Activated T-cell treated with anti-CD3 and anti-CD28 coated beads, Interleukin-2, amount 50 U/mL, for 4 hours (primary cell): ENCODE results near the gene ARRDC2. TPM values are rescaled to one million over a fixed set of nuclear protein-coding genes. Genes with fewer than 3 reads are reported as not detected.

Experiments used
- ATAC-seq, 2 donors: fragments of 200-7000 bp; cut with Tn5 transposase; one replicate each; pipeline ENCODE4 v1.10.0; 2021
- DNase-seq: peaks from one replicate; pipeline ENCODE4 v3.0.0-alpha.2; 2020
- H3K27me3 Mint-ChIP-seq: one replicate; pipeline ENCODE4 v1.8.0; 2021; ENCODE audit warnings: low read depth, mixed read lengths
- H3K36me3 Mint-ChIP-seq: one replicate; pipeline ENCODE4 v1.8.0; 2022; ENCODE audit warnings: mixed read lengths; ENCODE audit not compliant: insufficient read depth
- H3K4me1 Mint-ChIP-seq: one replicate; pipeline ENCODE4 v1.8.0; 2021; ENCODE audit warnings: low read depth, mixed read lengths
- H3K4me3 Mint-ChIP-seq: one replicate; pipeline ENCODE4 v1.8.0; 2021; ENCODE audit warnings: mild to moderate bottlenecking, moderate library complexity, mixed read lengths
- H3K9me3 Mint-ChIP-seq: one replicate; pipeline ENCODE4 v1.8.0; 2021; ENCODE audit warnings: mixed read lengths
- total RNA-seq, 3 donors: library from RNA; stranded (reverse); gene quantifications; one replicate each; pipeline ENCODE4 v1.2.1, GENCODE V29; 2021

The ARRDC2 gene
- total RNA-seq, 3 donors from 2014 or later = 19.4 to 24.4 (median 22.4) TPM

- ATAC-seq = no peak
- no peaks in the 10 kb centered on the region for H3K36me3 Mint-ChIP-seq
- H3K4me1 Mint-ChIP-seq = peaks cover 17% of the 10 kb centered on the region
- no peak overlapping the region for H3K4me3 Mint-ChIP-seq
- no peak for DNase-seq
- H3K27me3 Mint-ChIP-seq = no peaks in the 10 kb centered on the region
- no peaks in the 10 kb centered on the region for H3K9me3 Mint-ChIP-seq
Measured at GRCh38 chr19:18051887-18052286, 43.9 kb downstream of the ARRDC2 start.

GRCh38 chr19:18053576-18054219, 45.7 kb downstream of the ARRDC2 start:
- Mint-ChIP-seq H3K27me3 (no peaks in the 10 kb centered on the region), H3K4me3 (no peak overlapping the region), H3K9me3 (no peaks in the 10 kb centered on the region), H3K36me3 (no peaks in the 10 kb centered on the region), H3K4me1 (peaks cover 25% of the 10 kb centered on the region)
- ATAC-seq (no peak), DNase-seq (no peak)

GRCh38 chr19:18055967-18056366, 48.0 kb downstream of the ARRDC2 start:
- H3K36me3 Mint-ChIP-seq = peaks cover 3% of the 10 kb centered on the region
- peaks cover 17% of the 10 kb centered on the region for H3K4me1 Mint-ChIP-seq
- ATAC-seq = no peak
- no peak overlapping the region for H3K4me3 Mint-ChIP-seq
- H3K27me3 Mint-ChIP-seq = no peaks in the 10 kb centered on the region
- no peak for DNase-seq
- H3K9me3 Mint-ChIP-seq = no peaks in the 10 kb centered on the region

GRCh38 chr19:18057557-18057956, 49.6 kb downstream of the ARRDC2 start:
- no peaks in the 10 kb centered on the region for H3K27me3 Mint-ChIP-seq
- no peaks in the 10 kb centered on the region for H3K9me3 Mint-ChIP-seq
- H3K4me3 Mint-ChIP-seq = no peak overlapping the region
- ATAC-seq = no peak
- peaks cover 6% of the 10 kb centered on the region for H3K36me3 Mint-ChIP-seq
- no peak for DNase-seq
- peaks cover 16% of the 10 kb centered on the region for H3K4me1 Mint-ChIP-seq

GRCh38 chr19:18058208-18059009, 50.4 kb downstream of the ARRDC2 start:
- Mint-ChIP-seq H3K27me3 (no peaks in the 10 kb centered on the region), H3K9me3 (no peaks in the 10 kb centered on the region), H3K36me3 (peaks cover 8% of the 10 kb centered on the region), H3K4me3 (no peak overlapping the region), H3K4me1 (peaks cover 13% of the 10 kb centered on the region)
- peak; percentile 81 for DNase-seq
- peak; percentile 94 to 95 for ATAC-seq

GRCh38 chr19:18059297-18059696, 51.3 kb downstream of the ARRDC2 start:
- no peaks in the 10 kb centered on the region for H3K9me3 Mint-ChIP-seq
- no peak for ATAC-seq
- no peaks in the 10 kb centered on the region for H3K27me3 Mint-ChIP-seq
- no peak overlapping the region for H3K4me3 Mint-ChIP-seq
- no peak for DNase-seq
- peaks cover 10% of the 10 kb centered on the region for H3K4me1 Mint-ChIP-seq
- peaks cover 10% of the 10 kb centered on the region for H3K36me3 Mint-ChIP-seq

GRCh38 chr19:18059902-18060301, 51.9 kb downstream of the ARRDC2 start:
- Mint-ChIP-seq H3K4me1 (peaks cover 10% of the 10 kb centered on the region), H3K9me3 (no peaks in the 10 kb centered on the region), H3K4me3 (no peak overlapping the region), H3K36me3 (peaks cover 13% of the 10 kb centered on the region), H3K27me3 (no peaks in the 10 kb centered on the region)
- DNase-seq = no peak
- no peak for ATAC-seq

GRCh38 chr19:18060472-18060871, 52.5 kb downstream of the ARRDC2 start:
- ATAC-seq (no peak), DNase-seq (no peak)
- H3K9me3 Mint-ChIP-seq = no peaks in the 10 kb centered on the region
- H3K36me3 Mint-ChIP-seq = peaks cover 17% of the 10 kb centered on the region
- H3K27me3 Mint-ChIP-seq = no peaks in the 10 kb centered on the region
- H3K4me1 Mint-ChIP-seq = peaks cover 10% of the 10 kb centered on the region
- no peak overlapping the region for H3K4me3 Mint-ChIP-seq

- H3K36me3 Mint-ChIP-seq = peaks cover 17% of the 10 kb centered on the region
Measured at GRCh38 chr19:18062028-18062427, 54.1 kb downstream of the ARRDC2 start.

GRCh38 chr19:18063463-18063862, 55.5 kb downstream of the ARRDC2 start:
- no peak overlapping the region for H3K4me3 Mint-ChIP-seq
- H3K9me3 Mint-ChIP-seq = no peaks in the 10 kb centered on the region
- H3K4me1 Mint-ChIP-seq = peaks cover 4% of the 10 kb centered on the region
- DNase-seq (no peak), ATAC-seq (no peak)
- H3K27me3 Mint-ChIP-seq = no peaks in the 10 kb centered on the region
- peaks cover 17% of the 10 kb centered on the region for H3K36me3 Mint-ChIP-seq

More at GRCh38 chr19:18062028-18062427, 54.1 kb downstream of the ARRDC2 start:
- Mint-ChIP-seq H3K9me3 (no peaks in the 10 kb centered on the region), H3K4me3 (no peak overlapping the region), H3K4me1 (peaks cover 10% of the 10 kb centered on the region), H3K27me3 (no peaks in the 10 kb centered on the region)
- ATAC-seq = no peak
- DNase-seq = no peak

Other genes starting within 250 kb of the ARRDC2 start
- gene B3GNT3, start 213.0 kb upstream of the ARRDC2 start, total RNA-seq = under 1 TPM; 0.38 to 0.52 (median 0.45) TPM
- gene INSL3, start 186.7 kb upstream of the ARRDC2 start, total RNA-seq = 1 to 10 TPM; 8.1 to 9.4 (median 9.1) TPM
- gene JAK3, start 160.2 kb upstream of the ARRDC2 start, total RNA-seq = 100 to 1,000 TPM; 181 to 220 (median 189) TPM
- 1,000 to 10,000 TPM; 4,001 to 4,060 (median 4,048) TPM for gene RPL18A, start 148.3 kb upstream of the ARRDC2 start, total RNA-seq
- gene SLC5A5, start 136.2 kb upstream of the ARRDC2 start, total RNA-seq = 1 to 10 TPM in 2 of 3 donors, under 1 TPM in 1; 0.98 to 1.6 (median 1.1) TPM
- gene CCDC124, start 75.2 kb upstream of the ARRDC2 start, total RNA-seq = 100 to 1,000 TPM; 228 to 261 (median 236) TPM
- under 1 TPM in 2 of 3 donors, not detected in 1; 0.24 to 0.32 TPM for gene KCNN1, start 41.1 kb upstream of the ARRDC2 start, total RNA-seq
- gene IL12RB1, start 78.8 kb downstream of the ARRDC2 start, total RNA-seq = 10 to 100 TPM; 10.4 to 16.1 (median 14.8) TPM
- gene MAST3, start 89.6 kb downstream of the ARRDC2 start, total RNA-seq = 10 to 100 TPM; 10.4 to 11.1 (median 10.7) TPM
- gene PIK3R2, start 145.0 kb downstream of the ARRDC2 start, total RNA-seq = 10 to 100 TPM; 16.5 to 21.4 (median 19.6) TPM
- gene IFI30, start 165.6 kb downstream of the ARRDC2 start, total RNA-seq = 10 to 100 TPM; 13.6 to 36.7 (median 13.8) TPM
- gene MPV17L2, start 185.0 kb downstream of the ARRDC2 start, total RNA-seq = 10 to 100 TPM; 33.9 to 39.7 (median 35.7) TPM
- gene RAB3A, start 195.9 kb downstream of the ARRDC2 start, total RNA-seq = 1 to 10 TPM; 3.6 to 8.0 (median 6.6) TPM
- not detected for gene PDE4C, start 218.3 kb downstream of the ARRDC2 start, total RNA-seq